ENCODE data around the gene RNF217. TPM values are rescaled to one million over a fixed set of nuclear protein-coding genes. Genes with fewer than 3 reads are reported as not detected.
A peak's percentile ranks its signal among the peaks of the same experiment; 100 is the strongest.

The RNF217 gene
- total and polyA plus RNA-seq, 2 of the 13 experiments (the other 11 are each of a cell fraction or from before 2014, with no cell fraction given): 2.2 to 2.4 TPM

- no peak overlapping the region for H3K9ac ChIP-seq (ENCODE audit: insufficient read depth, low read depth, low read length)
- ChIA-PET CTCF (ENCODE audit: low intra/inter-chr PET ratio, low total read pairs) (no interaction called here), POLR2A (no interaction called here)
- DNase-seq (ENCODE audit: low spot score) (peak; percentile 27), FAIRE-seq (no peak), ATAC-seq (no peak)
- in situ Hi-C loops (cut with HindIII; ENCODE audit: extremely low pct_ligation_motif_present, low pct_unique_long_range_greater_than_20kb) (no loop called here), intact Hi-C loops (cut with micrococcal nuclease; ENCODE audit: unreplicated experiment) (no loop called here)
- H3K9me3 ChIP-seq (ENCODE audit: low read length): no peaks in the 10 kb centered on the region
- no peaks in the 10 kb centered on the region for H4K20me1 ChIP-seq (ENCODE audit: insufficient read depth, low read length)
- 17% methylated on average over 5 of the region's 5 CpGs for WGBS (ENCODE audit: low lambda C conversion rate)
- H3K27ac ChIP-seq (ENCODE audit: extremely low read length, insufficient read depth, low read length): no peak overlapping the region
- H3K27me3 ChIP-seq (ENCODE audit: control insufficient read depth in 1 of 2, insufficient read depth in 2 of 2, low read length in 2 of 2): no peaks in the 10 kb centered on the region
- H3K36me3 ChIP-seq (replicated peaks in 1 of 2; ENCODE audit: control insufficient read depth in 1 of 2, insufficient read depth in 2 of 2, low read length in 2 of 2): no peaks in the 10 kb centered on the region
- H3K79me2 ChIP-seq (ENCODE audit: insufficient read depth, low read length): no peaks in the 10 kb centered on the region
- no peak overlapping the region for H3K4me2 ChIP-seq (ENCODE audit: low read depth, low read length)
- H2AFZ ChIP-seq (ENCODE audit: low read length): no peak overlapping the region
- peaks cover 6% of the 10 kb centered on the region for H3K4me1 ChIP-seq (ENCODE audit: insufficient read depth, low read length)
- no peak overlapping the region for H3K4me3 ChIP-seq (replicated peaks in 1 of 3; ENCODE audit: insufficient read depth in 1 of 3, low read depth in 2 of 3, low read length in 3 of 3)
- BruUV-seq (replicated peaks): no TSS peak
- TF ChIP-seq CEBPB (IDR thresholded peaks at IDR 0.05; ENCODE audit: borderline replicate concordance, low read depth, low read length): peak; percentile 79
- peak; percentile 51; the same call in 1 of the 2 replicates for TF ChIP-seq SRF (IDR thresholded peaks at IDR 0.05; ENCODE audit: low read depth, low read length)
- TF ChIP-seq ZNF800 (CRISPR knock-in tag; IDR thresholded peaks at IDR 0.05): no peak
- no peak for TF ChIP-seq FOXP1 (IDR thresholded peaks at IDR 0.05)
- no peak for TF ChIP-seq FOXP1 (CRISPR knock-in tag; IDR thresholded peaks at IDR 0.05)
- TF ChIP-seq NFAT5 (CRISPR knock-in tag; IDR thresholded peaks at IDR 0.05): no peak
- no peak for TF ChIP-seq ZBTB26 (CRISPR knock-in tag; IDR thresholded peaks at IDR 0.05; ENCODE audit: borderline replicate concordance)
- TF ChIP-seq CEBPG (CRISPR knock-in tag; IDR thresholded peaks at IDR 0.05): peak; percentile 73
- TF ChIP-seq ZNF724P (CRISPR knock-in tag; IDR thresholded peaks at IDR 0.05; ENCODE audit: borderline replicate concordance): no peak
- TF ChIP-seq ZMYM4 (CRISPR knock-in tag; IDR thresholded peaks at IDR 0.05): peak; percentile 65
- no peak for TF ChIP-seq HMGA1 (CRISPR knock-in tag; conservative IDR thresholded peaks at IDR 0.05)
- no peak for TF ChIP-seq ZNF703 (CRISPR knock-in tag; IDR thresholded peaks at IDR 0.05; ENCODE audit: borderline replicate concordance)
- TF ChIP-seq ZNF644 (CRISPR knock-in tag; IDR thresholded peaks at IDR 0.05; ENCODE audit: low read depth): no peak
- TF ChIP-seq ZNF770 (CRISPR knock-in tag; IDR thresholded peaks at IDR 0.05): no peak
Measured at GRCh38 chr6:125057392-125058246, 95.4 kb downstream of the RNF217 start.

Data from HepG2 (cell line).